Eye (tissue), 1 donor: ENCODE data around the gene MED9.
"Not testable (repeated sequence)": the region's sequence is repeated elsewhere in the genome, so short reads cannot be mapped to it uniquely, and the experiment has no call there.

Experiments
- DNase-seq: peaks from one replicate; pipeline ENCODE4 v3.0.0-alpha.2; 2015

Gene MED9

GRCh38 chr17:17476865-17477467 is at the start of gene MED9:
Gene MED9, plus strand, starts transcription at chr17:17477000. Its CDS starts 42 bp downstream, at chr17:17477042.
- DNase-seq = peak; percentile 98

GRCh38 chr17:17429222-17429621 is 47.6 kb upstream of the MED9 start:
- no peak for DNase-seq

- not testable (repeated sequence) for DNase-seq
These were observed 45.9 kb upstream of the MED9 start for GRCh38 chr17:17430924-17431323.

GRCh38 chr17:17431605-17432004 is 45.2 kb upstream of the MED9 start:
- DNase-seq = no peak

- DNase-seq = no peak
These were observed 43.6 kb upstream of the MED9 start for GRCh38 chr17:17433000-17433703.

- no peak for DNase-seq
These were observed 42.3 kb upstream of the MED9 start for GRCh38 chr17:17434477-17434876.

- peak; percentile 18 for DNase-seq
These were observed 41.5 kb upstream of the MED9 start for GRCh38 chr17:17435323-17435722.

GRCh38 chr17:17437461-17437860 is 39.3 kb upstream of the MED9 start:
- DNase-seq = no peak

GRCh38 chr17:17437893-17438292 is 38.9 kb upstream of the MED9 start:
- DNase-seq = no peak

- peak; percentile 63 for DNase-seq
These were observed 36.6 kb upstream of the MED9 start for GRCh38 chr17:17440010-17440843.

- no peak for DNase-seq
These were observed 35.7 kb upstream of the MED9 start for GRCh38 chr17:17440938-17441675.

GRCh38 chr17:17443173-17443572 is 33.6 kb upstream of the MED9 start:
- no peak for DNase-seq

GRCh38 chr17:17445296-17445924 is 31.4 kb upstream of the MED9 start:
- no peak for DNase-seq

GRCh38 chr17:17445925-17446665 is 30.7 kb upstream of the MED9 start:
- no peak for DNase-seq

GRCh38 chr17:17446666-17447155 is 30.1 kb upstream of the MED9 start:
- DNase-seq = no peak

- no peak for DNase-seq
These were observed 29.5 kb upstream of the MED9 start for GRCh38 chr17:17447264-17447663.

- DNase-seq = no peak
These were observed 28.7 kb upstream of the MED9 start for GRCh38 chr17:17448076-17448475.

GRCh38 chr17:17448723-17449122 is 28.1 kb upstream of the MED9 start:
- DNase-seq = no peak

GRCh38 chr17:17453088-17453487 is 23.7 kb upstream of the MED9 start:
- DNase-seq = no peak

- no peak for DNase-seq
These were observed 22.5 kb upstream of the MED9 start for GRCh38 chr17:17454276-17454675.

GRCh38 chr17:17454700-17455099 is 22.1 kb upstream of the MED9 start:
- DNase-seq = not testable (repeated sequence)

- no peak for DNase-seq
These were observed 21.6 kb upstream of the MED9 start for GRCh38 chr17:17455173-17455572.
